Left kidney (tissue), 8 donors: ENCODE results near the gene E2F6. TPM values are rescaled to one million over a fixed set of nuclear protein-coding genes. Genes with fewer than 3 reads are reported as not detected.

Source experiments
- DNase-seq: peaks from one replicate; pipeline ENCODE4 v3.0.0-alpha.2; 2013
- long read RNA-seq, 8 donors: transcript quantifications; one replicate each; lab custom pipeline, GENCODE V29; 2026
- polyA plus RNA-seq: library from polyadenylated mRNA; unstranded; fragments of 120-200 nt; gene quantifications from one replicate; pipeline ENCODE4 v1.2.1, GENCODE V29; 2013; ENCODE audit not compliant: insufficient read length

Gene E2F6, protein sequence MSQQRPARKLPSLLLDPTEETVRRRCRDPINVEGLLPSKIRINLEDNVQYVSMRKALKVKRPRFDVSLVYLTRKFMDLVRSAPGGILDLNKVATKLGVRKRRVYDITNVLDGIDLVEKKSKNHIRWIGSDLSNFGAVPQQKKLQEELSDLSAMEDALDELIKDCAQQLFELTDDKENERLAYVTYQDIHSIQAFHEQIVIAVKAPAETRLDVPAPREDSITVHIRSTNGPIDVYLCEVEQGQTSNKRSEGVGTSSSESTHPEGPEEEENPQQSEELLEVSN
- 24.4 TPM for polyA plus RNA-seq
- long read RNA-seq, donor 1, partial matches to known transcripts = 0 of 1 reads
- long read RNA-seq, donor 1, other reads (novel, unspliced or antisense) = 0 of 1 reads
- long read RNA-seq, donor 2, partial matches to known transcripts = 0 of 10 reads
- long read RNA-seq, donor 2, other reads (novel, unspliced or antisense) = 0 of 10 reads
- long read RNA-seq, donor 3, transcript E2F6-202 (7 exons, 3,218 nt) = major isoform, 6 of 10 reads
- long read RNA-seq, donor 3, partial matches to known transcripts = 0 of 10 reads
- long read RNA-seq, donor 3, other reads (novel, unspliced or antisense) = 0 of 10 reads
- long read RNA-seq, donor 4 = 0 reads
- long read RNA-seq, donor 5, transcript E2F6-202 (7 exons, 3,218 nt) = major isoform, 6 of 9 reads
- long read RNA-seq, donor 5, partial matches to known transcripts = 0 of 9 reads
- long read RNA-seq, donor 5, other reads (novel, unspliced or antisense) = 0 of 9 reads
- long read RNA-seq, donor 6, partial matches to known transcripts = 0 of 5 reads
- long read RNA-seq, donor 6, other reads (novel, unspliced or antisense) = 0 of 5 reads
- long read RNA-seq, donor 7, transcript E2F6-202 (7 exons, 3,218 nt) = major isoform, 7 of 9 reads
- long read RNA-seq, donor 7, partial matches to known transcripts = 0 of 9 reads
- long read RNA-seq, donor 7, other reads (novel, unspliced or antisense) = 0 of 9 reads
- long read RNA-seq, donor 8, partial matches to known transcripts = 0 of 3 reads
- long read RNA-seq, donor 8, other reads (novel, unspliced or antisense) = 0 of 3 reads

GRCh38 chr2:11465485-11466306, at the start of gene E2F6:
TSS of gene E2F6 (minus strand) at chr2:11466161. CDS start at chr2:11465879, 282 bp downstream.
- DNase-seq = peak; percentile 90

DNA sequence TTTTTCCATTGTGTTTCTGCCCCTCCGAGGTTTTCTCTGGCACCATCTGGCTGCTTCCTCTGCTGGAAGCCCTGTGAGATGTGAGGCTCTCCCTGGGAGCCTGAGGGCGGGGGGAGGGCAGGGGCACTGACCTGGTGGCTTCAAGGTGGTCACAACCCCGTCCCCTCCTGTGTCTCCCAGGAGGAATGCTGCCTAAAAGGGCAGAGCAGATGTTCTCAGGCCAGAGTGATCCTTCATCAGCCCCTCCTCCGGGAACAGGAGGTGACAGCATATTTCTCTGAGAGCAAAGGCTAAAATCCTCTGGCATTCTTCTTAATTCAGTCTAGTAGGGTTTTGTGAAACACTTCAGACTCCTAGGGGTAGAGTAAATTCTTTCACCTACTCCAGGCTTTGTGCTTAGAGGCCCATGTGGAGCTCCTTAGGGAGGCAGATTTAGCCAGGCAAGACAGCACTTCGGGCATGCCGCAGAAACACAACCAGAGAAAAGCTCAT, 49.6 kb upstream of the E2F6 start:
- no peak for DNase-seq

GRCh38 chr2:11514904-11515303, 48.9 kb upstream of the E2F6 start:
- no peak for DNase-seq

GRCh38 chr2:11514081-11514730, 48.2 kb upstream of the E2F6 start:
- no peak for DNase-seq

DNA sequence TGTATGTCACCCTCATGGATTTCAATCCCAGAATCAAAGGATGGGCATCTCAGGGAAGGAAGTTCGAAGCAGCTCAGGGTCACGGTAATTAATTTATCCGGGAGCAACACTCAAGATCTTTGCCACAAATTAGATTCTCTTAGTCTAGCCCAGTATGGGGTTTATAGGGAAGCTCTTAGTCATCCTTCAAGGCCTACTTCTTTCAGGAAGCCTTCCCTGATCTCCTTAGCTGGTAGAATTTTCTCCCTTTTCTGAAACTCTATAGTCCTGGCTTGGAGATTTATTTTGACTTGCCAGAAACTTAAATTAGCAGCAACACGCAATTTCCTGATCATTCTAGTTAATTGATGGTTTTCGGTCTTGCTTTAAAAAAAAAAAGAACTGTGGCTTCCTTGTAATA, 47.4 kb upstream of the E2F6 start:
- no peak for DNase-seq

DNA sequence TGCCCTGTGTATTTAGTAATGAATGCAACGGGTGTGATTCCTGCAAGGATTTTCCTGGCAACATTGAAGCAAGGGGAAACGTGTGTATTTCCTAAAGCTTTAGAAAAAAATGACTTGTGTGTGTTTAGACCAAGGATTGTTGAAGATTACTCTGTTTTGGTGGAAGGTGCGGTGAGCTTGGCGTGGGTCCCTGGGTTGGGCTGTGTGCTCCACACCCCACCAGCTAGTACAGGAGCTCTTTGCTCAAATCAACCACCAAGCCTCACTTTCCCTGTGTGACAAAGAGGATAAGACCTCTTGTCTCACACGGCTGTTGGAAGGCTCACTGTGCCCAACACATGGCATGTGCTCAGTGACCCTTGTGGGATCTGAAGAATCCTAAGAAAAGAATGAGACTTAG, 46.5 kb upstream of the E2F6 start:
- DNase-seq = no peak

- no peak for DNase-seq
Measured at GRCh38 chr2:11509657-11510360, 43.8 kb upstream of the E2F6 start.

DNA sequence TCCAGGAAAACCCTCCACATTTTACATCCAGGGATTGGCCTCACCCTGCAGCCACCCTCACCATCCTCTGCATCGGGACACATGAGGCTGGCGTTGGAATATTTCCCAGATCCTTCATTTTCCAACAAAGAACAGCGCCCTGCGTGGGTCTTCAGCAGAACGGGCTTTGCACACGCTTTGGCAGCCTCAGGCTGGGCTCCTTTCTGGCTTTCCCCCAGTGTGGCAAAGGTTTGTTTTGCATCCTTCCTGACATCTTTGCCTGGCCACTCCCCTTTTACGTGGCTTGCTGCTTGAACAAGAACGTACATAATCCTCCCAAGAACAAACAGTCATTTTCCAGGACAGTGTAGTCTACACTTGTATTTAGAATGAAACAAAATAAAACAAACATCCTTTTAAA, 42.3 kb upstream of the E2F6 start:
- no peak for DNase-seq

DNA sequence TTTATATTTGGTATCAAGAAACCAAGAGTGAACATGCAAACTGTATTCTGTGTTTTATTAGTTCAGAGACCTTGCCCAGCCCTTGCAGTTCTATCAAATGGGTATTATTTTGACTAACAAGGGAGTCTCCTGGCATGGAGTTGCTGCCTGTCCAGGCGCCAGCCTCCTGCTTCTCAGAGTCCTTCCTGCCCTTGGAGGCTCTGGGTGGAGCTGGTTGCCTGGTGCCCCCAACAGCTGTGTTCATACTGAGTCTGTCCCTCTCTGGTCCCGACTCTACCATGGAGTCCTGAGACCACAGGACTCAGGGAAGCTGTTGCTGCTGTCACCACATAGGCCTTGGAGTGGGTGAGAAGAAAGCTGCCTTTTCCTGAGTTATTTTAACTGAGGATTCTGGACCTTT, 41.6 kb upstream of the E2F6 start:
- DNase-seq = no peak

GRCh38 chr2:11506611-11506969, 40.6 kb upstream of the E2F6 start:
- DNase-seq = no peak

DNA sequence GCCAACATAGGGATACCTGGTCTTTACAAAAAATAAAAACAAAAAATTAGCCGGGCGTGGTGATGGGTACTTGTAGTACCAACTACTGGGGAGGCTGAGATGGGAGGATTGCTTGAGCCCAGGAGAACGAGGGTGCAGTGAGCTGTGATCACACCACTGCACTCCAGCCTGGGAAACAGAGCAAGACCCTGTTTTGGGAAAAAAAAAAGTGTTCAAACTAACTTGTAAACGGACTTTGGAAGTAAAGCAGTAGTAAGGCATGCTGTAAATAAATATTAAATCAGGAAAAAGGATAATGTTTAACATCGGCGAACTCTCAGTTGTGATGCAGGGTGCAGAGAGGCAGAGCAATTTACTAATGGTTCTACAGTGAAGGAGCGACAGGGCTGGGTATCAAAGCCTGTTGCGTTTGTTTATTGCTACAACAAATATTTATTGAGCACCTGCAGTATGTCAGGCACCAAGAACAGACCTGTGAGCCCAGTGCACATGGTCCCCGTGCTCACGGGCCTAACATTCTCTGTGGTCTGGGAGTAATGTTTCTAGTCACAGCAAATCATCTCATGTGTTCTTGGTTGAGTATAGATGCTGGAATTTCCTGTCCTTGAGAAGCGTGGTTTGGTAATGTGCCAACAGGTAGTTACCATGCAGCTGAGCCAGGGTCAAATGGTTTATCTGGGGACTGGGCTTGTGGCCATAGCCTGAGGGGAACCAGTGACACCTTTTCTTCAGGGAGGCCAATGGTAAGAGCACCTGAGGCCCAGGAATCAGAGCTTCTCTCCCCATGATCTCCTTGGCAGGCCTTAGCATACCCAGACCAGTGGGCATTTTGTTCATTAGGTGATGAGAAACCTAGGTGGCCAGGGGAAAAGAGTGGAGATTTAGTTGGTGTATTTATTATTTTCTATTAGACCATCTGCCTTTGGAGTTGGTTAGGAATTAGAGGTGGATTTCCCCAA, 40.0 kb upstream of the E2F6 start:
- no peak for DNase-seq

DNA sequence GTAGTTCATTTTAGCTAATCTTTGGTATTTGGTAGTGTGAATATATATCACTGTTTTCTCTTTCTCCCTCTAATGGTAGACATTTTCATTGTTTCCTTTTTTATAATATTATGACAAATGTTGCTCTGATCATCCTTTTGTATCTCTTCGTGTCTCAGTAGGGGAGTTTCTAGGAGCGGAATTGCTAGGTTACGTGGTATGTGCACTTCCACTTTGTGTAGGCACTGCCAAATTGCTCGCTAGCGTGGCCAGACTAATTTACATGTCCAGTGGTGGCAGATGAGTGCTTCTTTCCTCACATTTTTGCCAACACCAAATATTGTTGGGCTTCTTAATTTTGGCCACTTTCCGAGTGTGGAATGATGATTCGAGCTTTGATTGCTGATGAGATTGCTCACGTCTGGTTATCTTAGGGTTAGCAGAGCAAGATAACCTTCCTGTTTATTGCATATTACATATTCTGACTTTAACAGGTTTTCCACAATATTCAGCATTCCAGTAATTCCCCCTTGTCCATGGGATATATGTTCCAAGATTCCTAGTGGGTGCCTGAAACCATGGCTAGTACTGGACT, 37.5 kb upstream of the E2F6 start:
- DNase-seq = no peak

DNA sequence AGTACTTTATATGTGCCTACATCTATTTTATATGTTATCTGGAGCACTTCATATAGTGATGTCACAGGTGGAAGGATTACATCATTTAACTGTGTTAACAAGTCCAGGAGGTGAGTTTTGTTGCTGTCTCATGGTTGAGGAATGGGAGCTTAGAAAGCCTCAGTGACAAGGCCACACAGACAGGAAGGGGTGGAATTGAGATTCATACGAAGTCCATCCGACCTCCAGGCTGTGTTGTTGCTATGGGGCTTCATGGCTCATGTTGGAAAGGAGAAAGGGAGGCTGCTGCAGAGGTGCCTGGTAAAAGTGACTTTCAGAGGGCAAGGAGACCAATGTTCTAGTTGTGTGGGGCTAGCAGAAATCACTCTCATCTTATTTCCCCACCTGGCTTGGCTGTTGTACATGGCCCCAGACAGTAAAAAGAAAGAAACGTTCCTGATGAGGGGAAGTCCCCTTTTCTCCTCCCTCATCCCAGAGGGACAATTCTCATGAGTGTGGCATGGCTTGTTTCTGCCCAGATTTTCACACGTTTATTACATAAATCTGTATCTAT, 36.9 kb upstream of the E2F6 start:
- no peak for DNase-seq

- DNase-seq = no peak
Measured at GRCh38 chr2:11500702-11501303, 34.8 kb upstream of the E2F6 start.

- no peak for DNase-seq
Measured at GRCh38 chr2:11499081-11499743, 33.3 kb upstream of the E2F6 start.

GRCh38 chr2:11498543-11499034, 32.6 kb upstream of the E2F6 start:
- DNase-seq = no peak
